GM23338 (cell line): ENCODE results near the gene TMEM212. TPM values are rescaled to one million over a fixed set of nuclear protein-coding genes. Genes with fewer than 3 reads are reported as not detected.

Experiments
- ATAC-seq: fragments of 200-7000 bp; cut with Tn5 transposase; 3 replicates; pipeline ENCODE4 v1.9.1; 2020
- DNase-seq: peaks from one replicate; pipeline ENCODE4 v3.0.0-alpha.2; 2015; ENCODE audit warnings: low spot score
- H2AFZ ChIP-seq: fragments of 200-600 bp; sonication (generic); 2 replicates; pipeline ENCODE4 v1.8.0; 2016; ENCODE audit warnings: antibody characterized with exemption, mild to moderate bottlenecking, moderate library complexity
- H3F3A ChIP-seq: fragments of 200-600 bp; sonication (generic); replicated peaks from 2 replicates; pipeline ENCODE4 v1.8.0; 2017; ENCODE audit warnings: antibody characterized with exemption, mixed run types, low read depth
- H3K27ac ChIP-seq: fragments of 200-600 bp; sonication (generic); 2 replicates; pipeline ENCODE4 v1.6.1; 2016; ENCODE audit warnings: low read depth
- H3K27me3 ChIP-seq: fragments of 200-600 bp; sonication (generic); 2 replicates; pipeline ENCODE4 v1.8.0; 2016; ENCODE audit warnings: mild to moderate bottlenecking, mixed run types, moderate library complexity; ENCODE audit not compliant: insufficient read depth
- H3K36me3 ChIP-seq: fragments of 200-600 bp; sonication (generic); 2 replicates; pipeline ENCODE4 v1.8.0; 2016; ENCODE audit warnings: mild to moderate bottlenecking; ENCODE audit not compliant: insufficient read depth
- H3K4me1 ChIP-seq: fragments of 200-600 bp; sonication (generic); 2 replicates; pipeline ENCODE4 v1.8.0; 2016; ENCODE audit warnings: mild to moderate bottlenecking, moderate library complexity; ENCODE audit not compliant: insufficient read depth
- H3K4me2 ChIP-seq: fragments of 200-600 bp; sonication (generic); 2 replicates; pipeline ENCODE4 v1.7.1; 2017; ENCODE audit warnings: mixed run types
- H3K4me3 ChIP-seq: fragments of 200-600 bp; sonication (generic); 2 replicates; pipeline ENCODE4 v1.6.1; 2016; ENCODE audit warnings: mixed run types
- H3K79me2 ChIP-seq: fragments of 200-600 bp; sonication (generic); replicated peaks from 2 replicates; pipeline ENCODE4 v1.8.0; 2017; ENCODE audit warnings: mild to moderate bottlenecking; ENCODE audit not compliant: insufficient read depth
- H3K9me2 ChIP-seq: fragments of 200-600 bp; sonication (generic); 2 replicates; pipeline ENCODE4 v1.8.0; 2017; ENCODE audit not compliant: insufficient read depth
- H4K20me1 ChIP-seq: fragments of 200-600 bp; sonication (generic); replicated peaks from 2 replicates; pipeline ENCODE4 v1.8.0; 2017; ENCODE audit warnings: mild to moderate bottlenecking; ENCODE audit not compliant: insufficient read depth
- H3K27ac Mint-ChIP-seq: 2 replicates; pipeline ENCODE4 v1.8.0; 2020; ENCODE audit warnings: inconsistent platforms, mild to moderate bottlenecking, moderate library complexity, mixed read lengths
- H3K27me3 Mint-ChIP-seq: 3 replicates; pipeline ENCODE4 v1.8.0; 2022; ENCODE audit warnings: low read depth, mild to moderate bottlenecking, moderate library complexity, mixed read lengths, inconsistent platforms; ENCODE audit not compliant: insufficient read depth, poor library complexity
- H3K36me3 Mint-ChIP-seq: 3 replicates; pipeline ENCODE4 v1.8.0; 2021; ENCODE audit warnings: low read depth, mild to moderate bottlenecking, inconsistent platforms, moderate library complexity, mixed read lengths
- H3K4me1 Mint-ChIP-seq: 3 replicates; pipeline ENCODE4 v1.8.0; 2020; ENCODE audit warnings: mild to moderate bottlenecking, inconsistent platforms, mixed read lengths
- H3K4me3 Mint-ChIP-seq: 3 replicates; pipeline ENCODE4 v1.8.0; 2021; ENCODE audit warnings: moderate library complexity, mild to moderate bottlenecking, inconsistent platforms, mixed read lengths
- H3K9me3 Mint-ChIP-seq: 3 replicates; pipeline ENCODE4 v1.8.0; 2020; ENCODE audit warnings: moderate library complexity, mild to moderate bottlenecking, inconsistent platforms, mixed read lengths
- CREB1 ChIP-seq: fragments of 250-450 bp; sonication (Bioruptor Pico); IDR thresholded peaks from 2 replicates; pipeline ENCODE4 v1.5.0; 2020; ENCODE audit warnings: low read depth, mild to moderate bottlenecking, moderate library complexity
- CTCF ChIP-seq, 2 experiments: fragments of 200-600 bp in 1 of 2; sonication (generic) in 1 of 2; conservative IDR thresholded peaks; 2 replicates each; pipeline versions ENCODE4 v1.5.1 to v1.6.1; 2016 to 2017; ENCODE audit warnings: antibody characterized with exemption in 2 of 2, low read depth in 2 of 2, mild to moderate bottlenecking in 2 of 2, moderate library complexity in 1 of 2
- ETS1 ChIP-seq: IDR thresholded peaks from 2 replicates; pipeline ENCODE4 v1.6.1; 2016; ENCODE audit warnings: antibody characterized with exemption
- EZH2 ChIP-seq: fragments of 200-600 bp; sonication (generic); IDR thresholded peaks from one replicate; pipeline ENCODE4 v1.8.0; 2017; ENCODE audit warnings: antibody characterized with exemption, mild to moderate bottlenecking, low read depth; ENCODE audit not compliant: unreplicated experiment
- EZH2phosphoT487 ChIP-seq: fragments of 200-600 bp; sonication (generic); IDR thresholded peaks from one replicate; pipeline ENCODE4 v1.8.1; 2018; ENCODE audit warnings: antibody characterized with exemption; ENCODE audit not compliant: unreplicated experiment
- JUNB ChIP-seq: IDR thresholded peaks from one replicate; pipeline ENCODE4 v1.6.1; 2016; ENCODE audit warnings: antibody characterized with exemption; ENCODE audit not compliant: unreplicated experiment
- NANOG ChIP-seq: IDR thresholded peaks from 2 replicates; pipeline ENCODE4 v1.6.1; 2016; ENCODE audit warnings: antibody characterized with exemption, borderline replicate concordance
- POLR2AphosphoS5 ChIP-seq: IDR thresholded peaks from 2 replicates; pipeline ENCODE4 v1.6.1; 2016; ENCODE audit warnings: antibody characterized with exemption, low read depth
- REST ChIP-seq: IDR thresholded peaks from one replicate; pipeline ENCODE4 v1.6.1; 2018; ENCODE audit warnings: antibody characterized with exemption; ENCODE audit not compliant: unreplicated experiment
- STAT1 ChIP-seq: IDR thresholded peaks from one replicate; pipeline ENCODE4 v1.6.1; 2016; ENCODE audit warnings: antibody characterized with exemption; ENCODE audit not compliant: unreplicated experiment
- ZNF114 ChIP-seq: fragments of 250-450 bp; sonication (Bioruptor Pico); IDR thresholded peaks from 2 replicates; pipeline ENCODE4 v1.5.0; 2020; ENCODE audit warnings: mild to moderate bottlenecking, moderate library complexity
- ZNF462 ChIP-seq: fragments of 250-450 bp; sonication (Bioruptor Pico); IDR thresholded peaks from 2 replicates; pipeline ENCODE4 v1.5.0; 2020; ENCODE audit warnings: mild to moderate bottlenecking, moderate library complexity
- polyA plus RNA-seq: library from polyadenylated mRNA; unstranded; fragments of >200 nt; fragmentation: Nextera tagmentation; extraction: Ambion mirVana; gene quantifications from 2 replicates; pipeline ENCODE4 v1.2.1, GENCODE V29; 2016
- total RNA-seq: library from RNA; depleted of rRNA; stranded (reverse); fragments of >200 nt; shearing (Covaris generic); gene quantifications from 2 replicates; pipeline ENCODE4 v1.2.3, GENCODE V29; 2014

Gene TMEM212
- total and polyA plus RNA-seq, 2 experiments from 2014 or later, result not detected

GRCh38 chr3:171803044-171803443, 40.1 kb upstream of the TMEM212 start (continued):
- no peak for TF ChIP-seq REST
- no peak for TF ChIP-seq POLR2AphosphoS5
- TF ChIP-seq ETS1, result no peak
- TF ChIP-seq JUNB, result no peak
- TF ChIP-seq ZNF114, result no peak
- no peak for TF ChIP-seq EZH2
- TF ChIP-seq EZH2phosphoT487, result no peak
- TF ChIP-seq STAT1, result no peak
- TF ChIP-seq CREB1 (CRISPR knock-in tag), result no peak
- TF ChIP-seq CTCF (conservative IDR thresholded peaks at IDR 0.05; ENCODE audit: low read depth in 2 of 2), result no peak
- TF ChIP-seq NANOG, result no peak

- H3K9me2 ChIP-seq, result peaks cover 4% of the 10 kb centered on the region; the same call in 1 of the 2 replicates
- no peak overlapping the region for H3K4me2 ChIP-seq
- H3K27ac Mint-ChIP-seq, result no peak overlapping the region
- no peaks in the 10 kb centered on the region for H3K36me3 ChIP-seq
- H3K4me1 ChIP-seq, result no peaks in the 10 kb centered on the region
- no peak overlapping the region for H3K4me3 Mint-ChIP-seq
- no peaks in the 10 kb centered on the region for H3K79me2 ChIP-seq
- H3K4me3 ChIP-seq, result no peak overlapping the region
- no peak overlapping the region for H3K27ac ChIP-seq
- H3K36me3 Mint-ChIP-seq, result no peaks in the 10 kb centered on the region
- no peak for DNase-seq
- H4K20me1 ChIP-seq, result no peaks in the 10 kb centered on the region
- H3F3A ChIP-seq, result no peaks in the 10 kb centered on the region
- peaks cover 4% of the 10 kb centered on the region; the same call in 2 of the 3 replicates for H3K4me1 Mint-ChIP-seq
- H3K27me3 ChIP-seq, result peaks cover 13% of the 10 kb centered on the region
- H3K9me3 Mint-ChIP-seq, result no peaks in the 10 kb centered on the region
- no peak for ATAC-seq
- H3K27me3 Mint-ChIP-seq, result peaks cover 9% of the 10 kb centered on the region
- no peak overlapping the region for H2AFZ ChIP-seq
- TF ChIP-seq ZNF462, result no peak
Measured at GRCh38 chr3:171804618-171805389, 38.3 kb upstream of the TMEM212 start.
